HEK293T (cell line): ENCODE data around the gene ZFX.

Source experiments
- CTCF ChIA-PET: fragments of 350-600 bp; formaldehyde crosslinking; extraction: SDS; loops from one replicate; lab custom pipeline; 2021; ENCODE audit warnings: antibody characterized with exemption, inconsistent platforms; lab: Yijun Ruan, JAX
- POLR2A ChIA-PET: fragments of 350-600 bp; formaldehyde crosslinking; extraction: SDS; loops from one replicate; lab custom pipeline; 2020; ENCODE audit warnings: antibody characterized with exemption, inconsistent platforms; lab: Yijun Ruan, JAX
- DNase-seq: peaks from one replicate; pipeline ENCODE4 v3.0.0; 2012; ENCODE audit warnings: mixed read lengths; ENCODE audit errors: extremely low spot score
- ARNT ChIP-seq: fragments of 450-650 bp; IDR thresholded peaks from 2 replicates; pipeline ENCODE4 v1.6.1; 2017; ENCODE audit warnings: mild to moderate bottlenecking
- BHLHE40 ChIP-seq: fragments of 450-650 bp; IDR thresholded peaks from 2 replicates; pipeline ENCODE4 v1.6.1; 2016; ENCODE audit warnings: mild to moderate bottlenecking, moderate library complexity, borderline replicate concordance
- CTBP1 ChIP-seq: fragments of 450-650 bp; IDR thresholded peaks from 2 replicates; pipeline ENCODE4 v1.6.1; 2016; ENCODE audit warnings: borderline replicate concordance
- ELF4 ChIP-seq: fragments of 450-650 bp; IDR thresholded peaks from 2 replicates; pipeline ENCODE4 v1.6.1; 2017; ENCODE audit warnings: antibody characterized with exemption
- FOXA1 ChIP-seq: fragments of 450-650 bp; IDR thresholded peaks from 2 replicates; pipeline ENCODE4 v1.6.1; 2016; ENCODE audit warnings: mild to moderate bottlenecking
- FOXK2 ChIP-seq: fragments of 450-650 bp; IDR thresholded peaks from 2 replicates; pipeline ENCODE4 v1.6.1; 2016; ENCODE audit warnings: mild to moderate bottlenecking
- FOXM1 ChIP-seq: fragments of 450-650 bp; IDR thresholded peaks from 2 replicates; pipeline ENCODE4 v1.6.1; 2017; ENCODE audit warnings: mild to moderate bottlenecking, borderline replicate concordance
- HDGF ChIP-seq: fragments of 450-650 bp; IDR thresholded peaks from 2 replicates; pipeline ENCODE4 v1.6.1; 2017; ENCODE audit warnings: antibody characterized with exemption, borderline replicate concordance
- L3MBTL2 ChIP-seq: fragments of 450-650 bp; conservative IDR thresholded peaks from 2 replicates; pipeline ENCODE4 v1.6.1; 2016; ENCODE audit warnings: mild to moderate bottlenecking
- LEF1 ChIP-seq: fragments of 450-650 bp; IDR thresholded peaks from 2 replicates; pipeline ENCODE4 v1.6.1; 2017; ENCODE audit warnings: mild to moderate bottlenecking, borderline replicate concordance
- NFRKB ChIP-seq: fragments of 450-650 bp; IDR thresholded peaks from 2 replicates; pipeline ENCODE4 v1.6.1; 2016; ENCODE audit warnings: mild to moderate bottlenecking, moderate library complexity
- SP1 ChIP-seq: fragments of 450-650 bp; IDR thresholded peaks from 2 replicates; pipeline ENCODE4 v1.6.1; 2017
- SUZ12 ChIP-seq: fragments of 450-650 bp; IDR thresholded peaks from 2 replicates; pipeline ENCODE4 v1.6.1; 2016; ENCODE audit warnings: mild to moderate bottlenecking
- TARDBP ChIP-seq: fragments of 450-650 bp; IDR thresholded peaks from 2 replicates; pipeline ENCODE4 v1.6.1; 2016
- ZNF384 ChIP-seq: fragments of 450-650 bp; IDR thresholded peaks from 2 replicates; pipeline ENCODE4 v1.6.1; 2016
- TF ChIP-seq, protein P1 (sequence below): fragments of 450-650 bp; IDR thresholded peaks from 2 replicates; pipeline ENCODE4 v1.6.1; 2016

ZFX gene

DNA sequence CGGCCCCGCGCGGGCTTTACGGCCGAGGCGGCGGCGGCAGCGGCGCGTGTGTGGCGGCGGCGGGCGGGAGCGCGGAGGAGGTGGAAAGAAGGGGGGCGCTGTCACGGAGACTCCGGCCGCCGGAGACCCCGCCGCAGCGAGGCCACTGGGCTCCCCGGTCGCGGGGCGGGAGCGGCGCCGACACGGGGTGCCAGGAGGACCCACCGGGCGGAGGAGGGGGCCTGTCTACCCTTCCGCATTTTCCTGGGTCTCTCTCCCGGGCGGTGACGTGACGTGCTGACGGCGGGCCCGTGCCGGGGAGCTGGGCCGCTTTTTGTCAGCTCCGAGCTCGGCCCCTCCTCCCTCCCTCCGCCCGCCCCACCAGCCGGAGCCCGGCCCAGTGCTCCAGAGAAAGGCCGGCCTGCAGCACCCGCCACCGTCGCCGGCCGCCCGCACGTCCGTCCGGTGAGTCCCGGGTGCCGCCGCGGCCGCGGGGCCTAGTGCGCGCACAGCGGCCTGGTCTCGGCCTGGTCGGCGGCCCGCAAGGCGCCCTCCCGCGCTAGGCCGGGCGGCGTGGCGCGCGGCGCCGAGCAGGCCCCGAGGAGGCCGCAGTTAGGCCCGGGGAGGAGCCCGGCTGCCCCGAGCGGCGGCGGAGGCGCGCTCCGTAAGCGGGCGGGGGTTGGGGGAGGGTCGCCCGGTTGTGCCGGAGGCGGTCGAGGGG is at the start of gene ZFX:
TSS of gene ZFX (plus strand) at position 379 of the 700 bp plus-strand sequence. CDS start 23,014 bp downstream, outside the sequence.
- ChIA-PET CTCF (no interaction called here), POLR2A (interaction anchor here (1.1 to 1.4 kb wide), 4 partner anchors 52 to 95 kb away, joined by 3 to 8 read pairs (median 4); partner anchors contain the start of gene EIF2S3)
- TF ChIP-seq HDGF (no peak), BHLHE40 (no peak), NFRKB (no peak), SUZ12 (no peak), ARNT (0 out of 2 replicates have a peak, but pooled peaks have one; percentile 9), FOXM1 (0 out of 2 replicates have a peak, but pooled peaks have one; percentile 34)
- no peak for DNase-seq

GRCh38 chrX:24100713-24101112 is 48.8 kb upstream of the ZFX start:
- ChIA-PET CTCF (no interaction called here), POLR2A (no interaction called here)
- TF ChIP-seq FOXM1 (no peak), ARNT (no peak), L3MBTL2 (no peak)
- TF ChIP-seq, protein P1, sequence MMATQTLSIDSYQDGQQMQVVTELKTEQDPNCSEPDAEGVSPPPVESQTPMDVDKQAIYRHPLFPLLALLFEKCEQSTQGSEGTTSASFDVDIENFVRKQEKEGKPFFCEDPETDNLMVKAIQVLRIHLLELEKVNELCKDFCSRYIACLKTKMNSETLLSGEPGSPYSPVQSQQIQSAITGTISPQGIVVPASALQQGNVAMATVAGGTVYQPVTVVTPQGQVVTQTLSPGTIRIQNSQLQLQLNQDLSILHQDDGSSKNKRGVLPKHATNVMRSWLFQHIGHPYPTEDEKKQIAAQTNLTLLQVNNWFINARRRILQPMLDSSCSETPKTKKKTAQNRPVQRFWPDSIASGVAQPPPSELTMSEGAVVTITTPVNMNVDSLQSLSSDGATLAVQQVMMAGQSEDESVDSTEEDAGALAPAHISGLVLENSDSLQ = no peak
- no peak for DNase-seq

- no peak for DNase-seq
- ChIA-PET CTCF (no interaction called here), POLR2A (no interaction called here)
- TF ChIP-seq CTBP1 (no peak), SP1 (no peak), ARNT (no peak), LEF1 (no peak), SUZ12 (no peak), FOXK2 (no peak), HDGF (no peak), L3MBTL2 (no peak), NFRKB (no peak), ELF4 (no peak), FOXA1 (no peak), FOXM1 (no peak)
- TF ChIP-seq, protein P1 = no peak
These were observed 39.5 kb upstream of the ZFX start for GRCh38 chrX:24110069-24110468.

DNA sequence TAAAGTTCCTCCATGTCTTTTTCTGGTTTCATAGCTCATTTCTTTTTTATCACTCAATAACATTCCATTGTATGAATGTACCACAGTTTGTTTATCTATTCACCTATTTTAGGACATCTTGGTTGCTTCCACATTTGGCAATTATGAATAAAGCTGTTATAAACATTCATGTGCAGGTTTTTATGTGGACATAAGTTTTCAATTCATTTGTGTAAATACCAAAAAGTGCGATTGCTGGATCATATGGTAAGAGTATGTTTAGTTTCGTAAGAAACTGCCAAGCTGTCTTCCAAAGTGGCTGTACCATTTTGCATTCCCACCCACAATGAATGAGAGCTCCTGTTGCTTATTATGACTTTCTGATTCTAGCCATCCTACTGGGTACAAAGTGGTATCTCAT is 36.3 kb upstream of the ZFX start:
- DNase-seq = no peak
- no peak for TF ChIP-seq SP1
- no peak for TF ChIP-seq ELF4
- no peak for TF ChIP-seq ARNT
- TF ChIP-seq SUZ12 = no peak
- TF ChIP-seq L3MBTL2 = no peak
- TF ChIP-seq BHLHE40 = no peak
- ChIA-PET POLR2A (no interaction called here), CTCF (no interaction called here)

DNA sequence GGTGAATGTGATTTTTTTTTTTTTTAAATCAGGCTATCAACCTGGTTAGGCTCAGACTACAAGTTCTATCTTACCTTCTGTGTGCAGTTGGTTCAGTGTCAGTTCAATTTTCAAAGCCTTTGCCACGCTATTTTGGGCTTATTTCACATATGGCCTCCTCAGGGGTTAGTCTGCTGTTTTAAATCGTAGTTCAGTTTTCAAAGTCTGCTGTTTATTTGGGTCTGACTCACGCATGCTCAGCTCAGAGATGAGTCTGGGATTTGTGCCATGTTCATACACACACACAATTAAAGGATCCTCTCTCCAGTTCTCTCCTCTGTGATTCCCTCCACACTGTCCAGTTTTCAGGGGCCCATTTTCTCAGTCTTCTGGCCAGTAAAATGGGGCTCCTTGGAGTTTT is 32.3 kb upstream of the ZFX start:
- CTCF ChIA-PET = no interaction called here
- POLR2A ChIA-PET = no interaction called here
- no peak for DNase-seq
- TF ChIP-seq FOXK2 = no peak
- TF ChIP-seq TARDBP = no peak
- TF ChIP-seq HDGF = no peak
- TF ChIP-seq ELF4 = no peak
- TF ChIP-seq LEF1 = no peak
- TF ChIP-seq ZNF384 = no peak
- TF ChIP-seq, protein P1 = no peak
- TF ChIP-seq FOXA1 = no peak
- no peak for TF ChIP-seq ARNT
- no peak for TF ChIP-seq SUZ12
- no peak for TF ChIP-seq L3MBTL2
- no peak for TF ChIP-seq FOXM1

DNA sequence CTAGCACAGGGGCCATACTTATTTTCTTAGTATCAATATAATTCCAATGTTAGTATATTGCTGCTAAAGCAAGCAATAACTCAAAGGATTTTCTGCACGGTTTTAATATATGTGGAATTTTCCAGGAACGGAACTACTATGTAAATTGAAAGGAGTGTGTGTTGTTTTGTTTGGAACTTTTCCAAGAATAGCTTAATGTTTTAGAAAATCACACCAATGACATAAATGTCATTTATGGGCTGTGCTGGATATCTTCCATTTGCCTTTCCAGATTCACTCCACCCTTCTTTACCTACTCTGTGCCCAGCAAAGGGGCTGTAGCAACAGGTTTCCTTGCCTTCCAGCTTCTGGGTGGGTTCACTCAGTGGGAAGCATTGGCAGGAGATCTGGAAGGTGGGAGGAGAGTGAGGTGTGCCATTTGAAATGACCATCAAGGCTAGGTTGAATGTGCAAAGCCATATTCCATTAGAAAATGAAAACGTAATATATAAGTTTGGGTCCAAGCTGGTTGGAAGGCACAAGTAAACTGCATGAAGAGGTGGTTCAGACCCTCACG is 25.2 kb upstream of the ZFX start:
- TF ChIP-seq TARDBP (no peak), FOXK2 (no peak), FOXA1 (no peak), L3MBTL2 (no peak), CTBP1 (no peak), ELF4 (no peak)
- TF ChIP-seq, protein P1 = no peak
- CTCF ChIA-PET = interaction anchor here (1.5 kb wide), 1 partner anchor 42 kb away, joined by 7 read pairs; no protein-coding TSS in a partner anchor

More for the DNA sequence above, 25.2 kb upstream of the ZFX start:
- no peak for DNase-seq
- POLR2A ChIA-PET = interaction anchor here (1.1 kb wide), 1 partner anchor 22 kb away, joined by 3 read pairs; no protein-coding TSS in a partner anchor
